GM12892 (cell line): Measurements from ENCODE around the gene RFX3.

Experiments used
- POLR2A ChIP-seq: IDR thresholded peaks from 2 replicates; pipeline ENCODE4 v1.6.1; 2011; ENCODE audit warnings: low read depth, low read length, control low read depth
- POLR2AphosphoS5 ChIP-seq: IDR thresholded peaks from 2 replicates; pipeline ENCODE4 v1.6.1; 2011; ENCODE audit warnings: low read depth, low read length, control low read depth
- TAF1 ChIP-seq: IDR thresholded peaks from 2 replicates; pipeline ENCODE4 v1.6.1; 2011; ENCODE audit warnings: low read depth, mild to moderate bottlenecking, control low read depth, low read length, borderline replicate concordance

DNA sequence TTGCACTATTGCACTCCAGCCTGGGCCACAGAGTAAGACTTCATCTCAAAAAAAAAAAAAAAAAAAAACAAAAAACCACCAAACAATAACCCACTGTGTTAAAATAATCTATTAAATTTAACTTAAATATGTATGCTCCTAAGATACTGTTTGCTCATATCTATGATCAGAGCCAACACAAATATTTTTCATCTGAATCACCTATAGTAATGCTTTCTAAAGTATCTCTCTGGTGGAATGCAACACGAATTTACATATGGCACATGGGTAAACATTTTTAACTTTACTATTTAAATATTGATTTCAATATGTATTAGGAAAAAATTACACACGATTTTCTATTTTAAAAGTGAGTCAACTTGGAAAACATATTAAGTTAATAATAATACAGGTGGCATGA lies 196.4 kb downstream of the RFX3 start:
- TF ChIP-seq POLR2A (no peak), TAF1 (no peak), POLR2AphosphoS5 (no peak)
